AG09309 (cell line): ENCODE measurements around the gene ZDHHC13.

ENCODE experiments used
- DNase-seq: peaks from one replicate; pipeline ENCODE4 v3.0.0-alpha.2; 2010; ENCODE audit warnings: low read depth
- H3K4me3 ChIP-seq: 2 replicates; pipeline ENCODE4 v1.5.1; 2011; ENCODE audit warnings: mild to moderate bottlenecking, low read depth, low read length, moderate library complexity; ENCODE audit not compliant: control insufficient read depth
- CTCF ChIP-seq: IDR thresholded peaks from 2 replicates; pipeline ENCODE4 v1.5.1; 2011; ENCODE audit warnings: mild to moderate bottlenecking, low read depth, low read length, inconsistent platforms; ENCODE audit not compliant: insufficient read depth, control insufficient read depth; ENCODE audit errors: missing control alignments

The ZDHHC13 gene

GRCh38 chr11:19209617-19210370, 92.8 kb downstream of the ZDHHC13 start:
- TF ChIP-seq CTCF = no peak
- H3K4me3 ChIP-seq = no peak overlapping the region
- no peak for DNase-seq

DNA sequence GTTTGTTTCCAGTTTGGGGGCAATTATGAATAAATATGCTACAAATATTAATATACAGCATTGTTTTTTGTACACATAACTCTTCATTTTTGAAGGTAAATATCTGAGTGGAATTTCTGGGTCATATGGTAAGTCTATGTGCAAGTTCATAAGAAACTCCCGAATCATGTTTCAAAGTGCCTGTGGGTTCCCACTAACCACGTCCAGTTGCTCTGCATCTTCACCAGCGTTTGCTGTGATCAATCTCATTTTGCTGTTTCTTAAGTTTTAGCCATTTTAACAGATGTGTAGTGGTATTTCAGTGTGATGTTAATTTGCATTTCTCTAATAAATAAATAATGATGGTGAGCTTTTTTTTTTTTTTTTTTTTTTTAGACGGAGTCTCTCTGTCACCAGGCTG, 99.1 kb downstream of the ZDHHC13 start:
- no peak for DNase-seq
- no peak overlapping the region for H3K4me3 ChIP-seq
- no peak for TF ChIP-seq CTCF

GRCh38 chr11:19216709-19217374, 99.9 kb downstream of the ZDHHC13 start:
- no peak for DNase-seq
- no peak for TF ChIP-seq CTCF
- H3K4me3 ChIP-seq = no peak overlapping the region

- no peak for TF ChIP-seq CTCF
- DNase-seq = no peak
- no peak overlapping the region for H3K4me3 ChIP-seq
Measured at GRCh38 chr11:19218216-19218615, 101.2 kb downstream of the ZDHHC13 start.

DNA sequence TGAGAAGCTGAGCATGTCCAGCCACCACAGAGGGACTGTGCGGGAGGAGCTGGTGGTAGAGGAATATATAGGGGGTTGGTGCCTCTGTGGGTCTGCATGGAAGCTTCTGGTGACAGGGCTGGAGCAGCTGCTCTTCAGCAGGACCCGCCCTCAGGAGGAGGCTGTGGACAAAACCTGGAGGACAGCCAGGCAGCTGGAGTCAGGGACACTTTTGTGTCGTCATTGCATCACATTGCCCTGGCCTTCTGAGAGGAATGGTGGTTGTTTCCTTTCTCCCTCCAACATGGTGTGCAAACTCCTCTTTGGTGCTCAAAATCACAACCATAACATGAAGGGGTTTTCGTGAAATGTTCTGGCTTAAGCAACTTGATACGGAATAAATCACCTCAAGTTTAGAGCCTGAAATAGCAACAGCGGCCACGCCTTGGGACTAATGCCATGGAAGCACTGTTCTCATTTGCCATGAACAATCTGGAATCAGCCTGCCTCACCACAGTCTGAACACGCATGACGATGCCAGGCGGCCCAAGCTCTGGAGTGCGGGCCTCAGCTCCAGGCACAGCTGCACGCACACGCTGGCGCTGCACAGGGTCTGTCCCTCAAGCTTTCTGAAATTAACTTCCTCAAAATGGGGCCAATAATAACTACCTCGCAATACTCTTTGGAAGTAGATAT, 102.0 kb downstream of the ZDHHC13 start:
- TF ChIP-seq CTCF = no peak
- DNase-seq = no peak

DNA sequence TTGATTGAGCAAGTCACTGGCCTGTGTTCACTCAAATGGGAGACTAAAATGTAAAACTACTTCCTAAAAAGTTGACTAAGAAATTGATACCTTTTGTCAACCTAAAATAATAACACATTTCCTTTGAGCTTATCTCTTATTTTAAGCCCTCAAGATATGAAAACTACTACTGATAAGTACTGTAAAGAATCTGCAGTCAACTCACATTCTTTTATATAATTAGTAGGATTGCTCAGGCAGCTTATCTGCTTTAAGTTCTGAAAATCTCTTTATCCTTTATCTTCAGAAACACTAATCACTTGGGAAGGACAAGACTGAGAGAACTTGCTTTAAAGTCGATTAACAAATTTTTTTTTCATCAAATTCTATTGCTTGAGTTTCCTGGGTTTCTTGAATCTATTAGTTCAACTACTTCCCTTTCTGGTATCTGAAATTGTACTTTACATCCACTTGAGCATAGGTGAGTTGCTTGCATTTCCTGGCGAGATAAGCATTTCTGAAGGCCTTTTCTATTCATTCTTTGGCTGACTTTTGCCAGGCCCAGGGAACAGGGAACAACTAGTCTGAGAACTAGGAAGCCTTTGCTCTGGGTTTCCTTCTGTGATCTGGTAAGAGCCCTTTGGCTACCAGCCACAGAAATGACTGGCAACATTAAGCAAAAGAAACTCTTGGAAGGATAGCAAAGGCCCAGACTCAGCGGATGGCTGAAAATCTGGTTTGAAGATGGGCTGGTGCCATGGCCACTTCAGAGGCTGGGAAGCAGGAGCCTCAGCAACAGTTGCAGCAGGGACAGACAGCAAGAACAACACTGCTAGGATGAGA, 104.1 kb downstream of the ZDHHC13 start:
- no peak for DNase-seq
- no peak for TF ChIP-seq CTCF
- no peak overlapping the region for H3K4me3 ChIP-seq

More for the DNA sequence above, 102.0 kb downstream of the ZDHHC13 start:
- no peak overlapping the region for H3K4me3 ChIP-seq
